Muscle layer of duodenum (tissue), 2 donors: Measurements from ENCODE around the gene TTYH2.

Experiments used
- H3K27ac ChIP-seq: one replicate; pipeline ENCODE4 v1.7.0; 2013; ENCODE audit warnings: mild to moderate bottlenecking, low read length
- H3K27me3 ChIP-seq: one replicate; pipeline ENCODE4 v1.7.0; 2013; ENCODE audit warnings: low read depth, mild to moderate bottlenecking, control low read depth, low read length
- H3K36me3 ChIP-seq, 2 donors: one replicate each; pipeline ENCODE4 v1.7.0; 2013; ENCODE audit warnings: low read length in 2 of 2, control low read depth in 1 of 2, mild to moderate bottlenecking in 1 of 2; ENCODE audit not compliant: insufficient read depth in 2 of 2, control insufficient read depth in 1 of 2
- H3K4me1 ChIP-seq, 2 donors: one replicate each; pipeline ENCODE4 v1.7.0; 2013; ENCODE audit warnings: low read length in 2 of 2, mild to moderate bottlenecking in 2 of 2, control low read depth in 1 of 2, moderate library complexity in 1 of 2; ENCODE audit not compliant: insufficient read depth in 2 of 2, control insufficient read depth in 1 of 2
- H3K4me3 ChIP-seq, 2 donors: one replicate each; pipeline ENCODE4 v1.7.0; 2013; ENCODE audit warnings: low read length in 2 of 2, low read depth in 1 of 2, mild to moderate bottlenecking in 1 of 2
- H3K9me3 ChIP-seq, 2 donors: one replicate each; pipeline ENCODE4 v1.7.0; 2013; ENCODE audit warnings: low read length in 2 of 2, control low read depth in 1 of 2, mild to moderate bottlenecking in 1 of 2; ENCODE audit not compliant: control insufficient read depth in 1 of 2
- donor health status: healthy.

The TTYH2 gene

DNA sequence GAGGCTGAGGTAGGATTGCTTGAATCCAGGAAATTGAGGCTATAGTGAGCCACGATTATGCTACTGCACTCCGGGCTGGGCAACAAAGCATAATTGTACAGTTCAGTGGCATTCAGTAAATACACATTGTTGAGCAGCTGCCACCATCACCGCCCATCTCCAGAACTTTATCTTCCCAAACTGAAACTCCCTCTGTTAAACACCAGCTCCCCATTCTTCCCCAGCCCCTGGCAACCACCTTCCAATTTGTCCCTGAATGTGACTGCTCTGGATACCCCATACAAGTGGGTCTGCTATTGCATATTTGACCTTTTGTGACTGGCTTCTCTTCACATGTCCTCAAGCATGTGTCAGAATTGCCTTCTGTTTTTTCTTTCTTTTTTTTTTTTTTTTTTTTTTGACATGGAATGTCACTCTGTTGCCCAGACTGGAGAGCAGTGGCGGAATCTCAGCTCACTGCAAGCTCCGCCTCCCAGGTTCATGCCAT is 7.0 kb upstream of the TTYH2 start:
- peaks cover 31 to 38% of the 10 kb centered on the region in 2 donors for H3K36me3 ChIP-seq

GRCh38 chr17:74210191-74211140 is 2.9 kb upstream of the TTYH2 start:
- no peaks in the 10 kb centered on the region for H3K27me3 ChIP-seq
- H3K4me3 ChIP-seq = peak overlapping the region in 1 of 2 donors; percentile 72
- peaks cover 16 to 63% of the 10 kb centered on the region in 2 donors for H3K4me1 ChIP-seq
- H3K27ac ChIP-seq = no peak overlapping the region
- no peaks in the 10 kb centered on the region for H3K9me3 ChIP-seq
- H3K36me3 ChIP-seq = peaks cover 25 to 38% of the 10 kb centered on the region in 2 donors

More for the DNA sequence above, 7.0 kb upstream of the TTYH2 start:
- H3K27ac ChIP-seq = no peak overlapping the region
- H3K27me3 ChIP-seq = no peaks in the 10 kb centered on the region
- peaks cover 22 to 48% of the 10 kb centered on the region in 2 donors for H3K4me1 ChIP-seq
- no peak overlapping the region for H3K4me3 ChIP-seq
- no peaks in the 10 kb centered on the region for H3K9me3 ChIP-seq

- H3K9me3 ChIP-seq = no peaks in the 10 kb centered on the region
- peak overlapping the region; percentile 72 to 80 for H3K4me3 ChIP-seq
- H3K36me3 ChIP-seq = peaks cover 29 to 33% of the 10 kb centered on the region in 2 donors
- no peak overlapping the region for H3K27ac ChIP-seq
- no peaks in the 10 kb centered on the region for H3K27me3 ChIP-seq
- peaks cover 16 to 54% of the 10 kb centered on the region in 2 donors for H3K4me1 ChIP-seq
Measured at GRCh38 chr17:74211141-74211911, 2.0 kb upstream of the TTYH2 start.

DNA sequence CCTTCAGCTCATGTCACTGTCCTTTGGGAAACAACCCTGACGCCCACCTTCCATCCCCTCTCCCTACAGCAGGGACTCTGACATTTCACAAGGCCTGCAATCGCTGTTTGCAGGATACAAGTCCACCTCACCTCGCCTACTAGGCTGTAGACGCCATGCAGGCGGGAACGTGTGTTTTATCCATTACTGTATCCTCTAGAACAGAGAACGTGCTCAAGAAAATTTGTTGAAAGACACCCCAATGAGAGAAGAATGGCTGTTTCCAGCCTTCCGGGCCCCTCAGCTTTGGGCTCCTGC is 1.5 kb upstream of the TTYH2 start:
- Histone ChIP-seq H3K27me3 (no peaks in the 10 kb centered on the region), H3K4me3 (peak overlapping the region; percentile 72 to 80), H3K9me3 (no peaks in the 10 kb centered on the region), H3K36me3 (peaks cover 28 to 29% of the 10 kb centered on the region in 2 donors), H3K4me1 (peaks cover 16 to 51% of the 10 kb centered on the region in 2 donors), H3K27ac (no peak overlapping the region)

DNA sequence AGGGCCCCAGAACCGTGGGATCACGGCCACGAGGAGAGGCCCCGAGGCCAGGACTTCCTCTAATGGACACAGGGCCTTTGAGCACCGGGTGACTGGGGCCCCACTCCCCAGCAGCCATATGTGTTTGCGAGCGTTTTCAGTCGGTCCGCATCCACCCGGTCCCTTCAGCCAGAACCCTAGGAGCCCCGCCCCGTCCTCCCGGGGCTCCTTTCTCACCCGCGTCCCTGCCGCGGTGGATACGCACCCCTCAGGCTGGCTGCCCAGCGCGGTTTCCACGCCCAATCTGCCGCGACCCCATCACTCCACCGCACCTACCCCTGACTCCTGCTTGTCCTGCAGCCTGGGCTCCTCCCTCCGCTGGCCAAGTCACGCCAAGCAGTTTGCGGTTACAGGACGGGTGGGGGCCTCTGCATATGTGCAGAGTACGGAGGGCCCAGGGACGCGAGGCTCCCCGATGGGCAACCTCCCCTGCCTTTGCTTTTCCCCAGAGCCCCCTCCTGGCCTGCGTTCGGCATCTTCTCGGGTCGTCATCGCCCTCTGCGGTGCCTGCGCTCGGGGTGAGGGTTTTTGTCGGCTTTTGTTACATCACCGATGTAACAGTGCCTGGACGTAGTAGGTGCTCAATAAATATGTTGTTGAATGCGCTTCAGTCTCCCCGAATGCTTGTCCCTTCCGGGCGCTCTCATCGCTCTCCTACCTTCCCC is 1.0 kb upstream of the TTYH2 start:
- Histone ChIP-seq H3K9me3 (no peaks in the 10 kb centered on the region), H3K36me3 (peaks cover 25 to 29% of the 10 kb centered on the region in 2 donors), H3K4me3 (peak overlapping the region; percentile 72 to 80), H3K27me3 (no peaks in the 10 kb centered on the region), H3K4me1 (peaks cover 16 to 48% of the 10 kb centered on the region in 2 donors), H3K27ac (peak overlapping the region; percentile 54)

DNA sequence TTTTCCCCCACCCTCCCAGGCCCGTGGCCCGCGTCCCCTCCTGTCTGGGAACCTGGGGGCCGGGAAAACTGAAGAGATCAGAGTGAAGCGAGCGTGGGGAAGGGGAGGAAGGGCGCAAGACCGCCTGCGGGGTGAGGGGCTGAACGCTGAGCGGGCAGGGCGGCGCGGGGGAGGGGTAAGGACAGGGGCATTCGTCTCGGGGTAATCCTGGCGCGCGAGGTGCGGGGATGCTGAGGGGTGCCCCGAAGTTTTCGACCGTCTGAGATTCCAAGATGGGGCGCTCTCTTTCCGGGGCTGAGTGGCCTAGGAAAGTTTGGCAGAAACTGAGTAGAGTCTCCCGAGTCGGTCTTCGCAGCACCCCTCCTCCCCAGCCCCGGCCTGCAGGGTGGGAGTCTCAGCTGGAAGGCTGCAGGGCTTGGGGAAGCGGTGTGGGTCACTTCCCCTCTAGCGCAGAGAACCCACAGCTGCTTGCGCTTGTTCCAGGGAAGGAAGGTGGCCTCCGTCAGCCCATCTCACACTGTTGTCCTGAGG is 555 bp downstream of the TTYH2 start:
- Histone ChIP-seq H3K4me3 (peak overlapping the region; percentile 44 to 72), H3K4me1 (peaks cover 16 to 42% of the 10 kb centered on the region in 2 donors), H3K27me3 (no peaks in the 10 kb centered on the region), H3K9me3 (no peaks in the 10 kb centered on the region), H3K36me3 (peaks cover 12 to 18% of the 10 kb centered on the region in 2 donors), H3K27ac (no peak overlapping the region)

DNA sequence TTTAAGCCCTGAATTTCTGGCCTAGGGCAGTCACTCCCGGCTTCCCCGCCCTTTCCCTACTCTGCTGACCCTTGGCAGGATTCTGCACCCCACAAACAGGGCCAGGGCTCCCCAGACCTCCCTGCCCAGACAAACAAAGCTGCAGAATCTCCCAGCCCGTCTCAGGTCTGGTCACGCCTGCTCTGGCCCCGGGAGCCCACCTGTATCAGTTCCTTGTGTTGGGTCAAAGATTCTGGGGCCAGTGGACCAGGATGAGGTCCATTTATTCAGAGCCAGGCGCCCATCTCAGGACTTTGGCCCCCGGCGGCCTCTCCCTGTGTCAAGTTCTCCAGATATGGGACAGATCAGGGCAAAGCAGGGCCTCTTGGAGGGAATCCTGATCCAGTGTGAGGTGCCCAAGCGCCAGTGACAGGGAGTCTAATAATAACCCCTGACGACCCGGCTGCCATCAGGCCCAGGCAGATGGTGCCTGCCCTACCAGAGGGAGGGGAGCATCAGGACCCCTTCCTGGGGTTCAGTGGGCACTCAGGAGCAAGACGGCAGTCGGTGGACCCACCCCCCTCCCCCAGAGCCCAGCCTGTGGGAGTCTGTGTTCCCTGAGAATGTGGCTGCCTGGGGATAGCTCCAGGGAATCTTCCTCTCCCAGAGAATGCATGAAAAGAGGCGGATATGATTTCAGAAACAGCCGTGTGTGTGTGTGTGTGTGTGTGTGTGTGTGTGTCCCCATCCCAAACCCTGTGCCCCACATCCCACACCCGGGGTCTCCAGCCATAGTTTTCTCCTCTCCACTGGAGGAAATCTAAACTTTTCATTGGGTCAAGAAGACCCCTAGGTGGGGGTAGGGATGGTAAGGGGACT is 1.3 kb downstream of the TTYH2 start:
- Histone ChIP-seq H3K9me3 (no peaks in the 10 kb centered on the region), H3K27ac (no peak overlapping the region), H3K4me1 (peaks cover 16 to 42% of the 10 kb centered on the region in 2 donors), H3K27me3 (no peaks in the 10 kb centered on the region), H3K36me3 (peaks cover 4 to 11% of the 10 kb centered on the region in 2 donors), H3K4me3 (peak overlapping the region; percentile 44 to 72)

DNA sequence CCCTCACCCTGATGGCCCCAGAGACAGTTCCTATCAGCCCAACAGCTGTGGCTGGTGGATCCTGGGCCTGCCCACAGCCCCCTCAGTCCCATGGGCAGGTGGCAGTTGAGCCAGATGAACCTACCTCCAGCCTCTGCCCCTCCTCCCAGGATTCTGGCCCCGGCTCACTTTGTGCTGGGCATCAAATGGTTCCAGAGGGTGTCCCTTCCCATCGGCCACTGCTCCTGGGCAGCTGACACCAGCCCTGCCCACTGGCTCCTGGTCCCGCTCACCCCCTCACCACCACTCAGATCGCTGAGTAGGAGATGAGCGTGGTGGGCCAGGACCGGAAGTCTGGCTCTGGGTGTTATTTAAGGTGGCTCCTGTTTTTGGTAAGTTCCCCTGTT is 2.0 kb downstream of the TTYH2 start:
- Histone ChIP-seq H3K27me3 (no peaks in the 10 kb centered on the region), H3K4me3 (no peak overlapping the region), H3K9me3 (no peaks in the 10 kb centered on the region), H3K4me1 (peaks cover 14 to 41% of the 10 kb centered on the region in 2 donors), H3K27ac (no peak overlapping the region), H3K36me3 (peaks cover 0 to 4% of the 10 kb centered on the region in 2 donors)

DNA sequence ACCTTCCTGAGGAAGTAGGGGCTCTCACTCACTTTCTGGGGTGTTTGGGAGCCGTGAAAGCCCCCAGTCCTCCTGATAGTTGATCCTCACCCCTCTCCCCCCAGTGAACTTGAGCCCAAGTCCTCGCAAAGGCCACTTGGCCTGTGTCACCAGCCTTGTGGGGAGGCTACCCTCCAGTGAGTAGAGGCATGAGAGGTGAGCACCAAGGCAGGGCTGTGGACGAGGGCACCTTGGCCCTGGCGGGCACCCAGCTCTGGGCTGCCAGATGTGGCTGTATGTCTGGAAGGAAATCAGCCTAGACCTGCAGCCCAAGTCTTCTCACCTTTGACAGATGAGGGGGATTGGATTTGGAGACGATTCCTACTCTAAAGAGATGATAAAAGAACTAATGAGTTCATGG is 3.1 kb downstream of the TTYH2 start:
- Histone ChIP-seq H3K36me3 (peaks cover 0 to 4% of the 10 kb centered on the region in 2 donors), H3K9me3 (no peaks in the 10 kb centered on the region), H3K4me3 (no peak overlapping the region), H3K27me3 (no peaks in the 10 kb centered on the region), H3K27ac (no peak overlapping the region), H3K4me1 (peaks cover 4 to 29% of the 10 kb centered on the region in 2 donors)

DNA sequence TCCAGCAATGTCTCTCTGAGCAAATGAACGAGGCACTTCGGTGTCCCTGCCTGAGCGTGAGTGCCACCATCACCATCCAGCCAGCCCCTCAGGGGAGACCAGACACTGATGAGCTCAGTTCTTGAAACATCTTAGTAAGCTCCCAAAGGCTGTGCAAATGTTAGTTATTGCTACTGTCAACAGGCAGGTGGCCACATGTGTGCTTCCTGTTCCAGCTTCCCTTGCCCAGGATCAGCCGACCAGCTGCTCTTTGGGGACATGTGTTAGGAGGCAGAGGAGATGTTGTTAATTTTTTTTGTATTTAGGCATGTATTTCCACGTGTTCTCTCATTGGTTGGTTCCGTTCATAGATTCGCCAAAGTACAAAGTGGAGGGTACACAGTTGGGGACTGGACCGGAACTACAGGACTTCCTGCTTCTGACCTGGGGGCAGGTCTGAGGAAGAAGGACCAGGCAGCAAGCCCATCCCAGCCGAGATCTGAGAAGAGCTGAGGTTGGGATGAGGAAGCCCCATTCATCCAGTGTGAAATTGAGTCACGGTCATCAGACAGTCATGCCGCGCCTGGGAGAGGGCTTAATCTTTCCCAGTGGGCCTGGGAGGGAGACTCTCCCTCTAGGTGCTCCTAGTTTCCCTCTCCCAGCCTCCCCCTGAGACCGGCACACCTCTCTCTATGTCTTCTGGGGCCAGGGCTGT is 3.8 kb downstream of the TTYH2 start:
- H3K9me3 ChIP-seq = no peaks in the 10 kb centered on the region
- no peak overlapping the region for H3K27ac ChIP-seq
- H3K4me1 ChIP-seq = peaks cover 0 to 22% of the 10 kb centered on the region in 2 donors
- no peaks in the 10 kb centered on the region for H3K27me3 ChIP-seq
- no peak overlapping the region for H3K4me3 ChIP-seq
- peaks cover 2 to 4% of the 10 kb centered on the region in 2 donors for H3K36me3 ChIP-seq
